Panc1 (cell line): ENCODE results near the gene INO80C.

Experiments
- POLR2AphosphoS5 ChIP-seq: IDR thresholded peaks from 2 replicates; pipeline ENCODE4 v1.6.1; 2012; ENCODE audit warnings: mild to moderate bottlenecking, low read depth, low read length, moderate library complexity
- TCF7L2 ChIP-seq: IDR thresholded peaks from 2 replicates; pipeline ENCODE4 v1.6.1; 2011; ENCODE audit warnings: mild to moderate bottlenecking, low read depth, low read length, inconsistent platforms
- TF ChIP-seq, protein P1 (sequence below), 2 experiments: IDR thresholded peaks; 2 replicates each; pipeline ENCODE4 v1.6.1; 2011 to 2012; ENCODE audit warnings: low read depth in 2 of 2, control low read depth in 1 of 2, low read length in 1 of 2, mild to moderate bottlenecking in 1 of 2, moderate library complexity in 1 of 2; ENCODE audit not compliant: insufficient read depth in 1 of 2
- TF ChIP-seq, protein P2 (sequence below): fragments of 450-650 bp; IDR thresholded peaks from 2 replicates; pipeline ENCODE4 v1.5.1; 2017; ENCODE audit warnings: mild to moderate bottlenecking

DNA sequence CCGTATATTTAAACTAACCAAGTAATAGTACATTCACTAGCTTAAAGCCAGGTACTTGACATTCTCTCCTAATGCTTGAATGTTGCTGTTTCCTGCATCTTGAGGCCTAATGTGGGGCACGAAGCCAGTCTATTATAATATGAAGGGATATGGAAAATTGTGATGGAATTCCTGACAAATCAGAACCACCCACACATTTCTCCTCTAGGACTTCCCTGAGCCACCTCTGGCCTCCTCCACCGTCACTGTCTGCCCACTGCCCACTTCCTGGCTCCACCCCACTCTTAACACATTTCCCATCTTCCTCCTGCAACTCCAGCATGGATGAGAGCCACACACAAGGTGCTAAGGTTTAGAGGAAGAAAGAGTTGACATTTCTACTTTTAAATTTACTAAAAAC is 19.0 kb upstream of the INO80C start:
- TF ChIP-seq, protein P1, sequence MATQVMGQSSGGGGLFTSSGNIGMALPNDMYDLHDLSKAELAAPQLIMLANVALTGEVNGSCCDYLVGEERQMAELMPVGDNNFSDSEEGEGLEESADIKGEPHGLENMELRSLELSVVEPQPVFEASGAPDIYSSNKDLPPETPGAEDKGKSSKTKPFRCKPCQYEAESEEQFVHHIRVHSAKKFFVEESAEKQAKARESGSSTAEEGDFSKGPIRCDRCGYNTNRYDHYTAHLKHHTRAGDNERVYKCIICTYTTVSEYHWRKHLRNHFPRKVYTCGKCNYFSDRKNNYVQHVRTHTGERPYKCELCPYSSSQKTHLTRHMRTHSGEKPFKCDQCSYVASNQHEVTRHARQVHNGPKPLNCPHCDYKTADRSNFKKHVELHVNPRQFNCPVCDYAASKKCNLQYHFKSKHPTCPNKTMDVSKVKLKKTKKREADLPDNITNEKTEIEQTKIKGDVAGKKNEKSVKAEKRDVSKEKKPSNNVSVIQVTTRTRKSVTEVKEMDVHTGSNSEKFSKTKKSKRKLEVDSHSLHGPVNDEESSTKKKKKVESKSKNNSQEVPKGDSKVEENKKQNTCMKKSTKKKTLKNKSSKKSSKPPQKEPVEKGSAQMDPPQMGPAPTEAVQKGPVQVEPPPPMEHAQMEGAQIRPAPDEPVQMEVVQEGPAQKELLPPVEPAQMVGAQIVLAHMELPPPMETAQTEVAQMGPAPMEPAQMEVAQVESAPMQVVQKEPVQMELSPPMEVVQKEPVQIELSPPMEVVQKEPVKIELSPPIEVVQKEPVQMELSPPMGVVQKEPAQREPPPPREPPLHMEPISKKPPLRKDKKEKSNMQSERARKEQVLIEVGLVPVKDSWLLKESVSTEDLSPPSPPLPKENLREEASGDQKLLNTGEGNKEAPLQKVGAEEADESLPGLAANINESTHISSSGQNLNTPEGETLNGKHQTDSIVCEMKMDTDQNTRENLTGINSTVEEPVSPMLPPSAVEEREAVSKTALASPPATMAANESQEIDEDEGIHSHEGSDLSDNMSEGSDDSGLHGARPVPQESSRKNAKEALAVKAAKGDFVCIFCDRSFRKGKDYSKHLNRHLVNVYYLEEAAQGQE (IDR thresholded peaks at IDR 0.05; ENCODE audit: insufficient read depth in 1 of 2, low read depth in 2 of 2, low read length in 1 of 2): no peak
- TF ChIP-seq, protein P2, sequence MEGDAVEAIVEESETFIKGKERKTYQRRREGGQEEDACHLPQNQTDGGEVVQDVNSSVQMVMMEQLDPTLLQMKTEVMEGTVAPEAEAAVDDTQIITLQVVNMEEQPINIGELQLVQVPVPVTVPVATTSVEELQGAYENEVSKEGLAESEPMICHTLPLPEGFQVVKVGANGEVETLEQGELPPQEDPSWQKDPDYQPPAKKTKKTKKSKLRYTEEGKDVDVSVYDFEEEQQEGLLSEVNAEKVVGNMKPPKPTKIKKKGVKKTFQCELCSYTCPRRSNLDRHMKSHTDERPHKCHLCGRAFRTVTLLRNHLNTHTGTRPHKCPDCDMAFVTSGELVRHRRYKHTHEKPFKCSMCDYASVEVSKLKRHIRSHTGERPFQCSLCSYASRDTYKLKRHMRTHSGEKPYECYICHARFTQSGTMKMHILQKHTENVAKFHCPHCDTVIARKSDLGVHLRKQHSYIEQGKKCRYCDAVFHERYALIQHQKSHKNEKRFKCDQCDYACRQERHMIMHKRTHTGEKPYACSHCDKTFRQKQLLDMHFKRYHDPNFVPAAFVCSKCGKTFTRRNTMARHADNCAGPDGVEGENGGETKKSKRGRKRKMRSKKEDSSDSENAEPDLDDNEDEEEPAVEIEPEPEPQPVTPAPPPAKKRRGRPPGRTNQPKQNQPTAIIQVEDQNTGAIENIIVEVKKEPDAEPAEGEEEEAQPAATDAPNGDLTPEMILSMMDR: no peak
- TF ChIP-seq POLR2AphosphoS5 (no peak), TCF7L2 (no peak)
